HG03457 (cell line): ENCODE measurements around the gene CDH4.
"Not testable (repeated sequence)": the region's sequence is repeated elsewhere in the genome, so short reads cannot be mapped to it uniquely, and the experiment has no call there.

Source experiments
- ATAC-seq: cut with Tn5 transposase; IDR thresholded peaks from one replicate; pipeline ENCODE4 v1.9.1; 2021; ENCODE audit warnings: moderate number of reproducible peaks; ENCODE audit not compliant: unreplicated experiment

Gene CDH4

DNA sequence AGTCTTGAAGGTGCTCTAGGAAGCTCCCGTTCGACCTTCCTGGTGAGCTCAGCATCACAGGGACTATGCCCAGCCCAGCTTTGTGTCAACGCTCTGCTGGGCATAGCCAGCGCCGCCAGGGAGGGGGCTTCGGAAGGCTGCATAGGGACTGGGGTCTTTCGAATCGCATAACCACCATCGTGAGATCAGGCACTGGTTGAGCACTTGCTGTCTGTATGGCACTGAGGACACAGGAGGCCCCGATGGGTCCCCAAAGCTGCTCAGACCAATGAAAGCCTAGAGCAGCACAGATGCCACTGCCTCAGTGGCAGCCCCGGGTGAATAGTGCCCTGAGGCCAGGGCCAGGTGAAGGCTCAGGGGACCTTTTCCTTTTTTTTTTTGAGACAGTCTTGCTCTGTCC is 716.9 kb downstream of the CDH4 start:
- ATAC-seq: no peak

DNA sequence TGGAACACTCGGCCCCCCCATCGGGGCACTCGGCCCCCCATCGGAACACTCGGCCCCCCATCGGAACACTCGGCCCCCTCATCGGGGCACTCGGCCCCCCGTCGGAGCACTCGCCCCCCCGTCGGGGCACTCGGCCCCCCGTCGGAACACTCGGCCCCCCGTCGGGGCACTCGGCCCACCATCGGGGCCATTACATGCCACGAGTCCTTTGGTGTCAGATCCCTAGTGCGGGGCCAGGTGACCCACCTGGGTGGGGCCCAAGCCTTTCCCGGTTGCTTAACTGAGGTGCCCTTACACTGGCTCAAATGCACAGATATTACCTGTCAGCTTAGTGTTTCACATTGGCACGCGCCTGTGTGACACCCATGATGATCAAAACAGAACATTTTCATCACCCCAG is 717.7 kb downstream of the CDH4 start:
- ATAC-seq: no peak

DNA sequence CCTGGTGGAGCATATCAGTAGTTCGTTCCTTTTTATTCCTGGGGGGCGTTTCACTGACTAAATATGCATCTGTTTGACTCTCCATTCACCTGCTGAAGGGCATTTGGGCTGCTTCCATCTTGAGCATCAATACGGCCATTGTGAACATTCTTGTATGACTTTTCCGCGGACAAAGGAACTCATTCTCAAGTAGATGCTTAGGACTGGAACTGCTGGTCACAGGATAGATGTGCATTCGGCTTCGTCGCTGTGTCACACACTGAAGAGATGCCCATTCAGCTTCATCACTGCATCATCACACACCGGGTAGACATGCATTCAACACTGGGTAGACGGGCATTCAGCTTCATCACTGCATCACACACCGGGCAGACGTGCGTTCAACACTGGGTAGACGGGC is 718.3 kb downstream of the CDH4 start:
- no peak for ATAC-seq

DNA sequence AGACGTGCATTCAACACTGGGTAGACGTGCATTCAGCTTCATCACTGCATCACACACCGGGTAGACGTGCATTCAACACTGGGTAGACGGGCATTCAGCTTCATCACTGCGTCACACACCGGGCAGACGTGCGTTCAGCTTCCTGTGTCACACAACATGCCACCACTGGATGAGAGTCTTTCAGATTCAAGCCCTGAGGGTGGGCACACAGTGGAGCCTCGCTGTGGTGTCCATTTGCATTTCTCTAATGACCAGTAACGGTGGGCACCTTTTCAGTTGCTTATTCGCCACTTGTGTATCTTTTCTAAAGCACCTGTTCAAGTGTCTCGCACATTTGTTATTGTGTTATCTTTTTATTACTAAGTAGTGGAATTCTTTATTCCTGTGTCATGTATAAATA is 719.5 kb downstream of the CDH4 start:
- not testable (repeated sequence) for ATAC-seq

DNA sequence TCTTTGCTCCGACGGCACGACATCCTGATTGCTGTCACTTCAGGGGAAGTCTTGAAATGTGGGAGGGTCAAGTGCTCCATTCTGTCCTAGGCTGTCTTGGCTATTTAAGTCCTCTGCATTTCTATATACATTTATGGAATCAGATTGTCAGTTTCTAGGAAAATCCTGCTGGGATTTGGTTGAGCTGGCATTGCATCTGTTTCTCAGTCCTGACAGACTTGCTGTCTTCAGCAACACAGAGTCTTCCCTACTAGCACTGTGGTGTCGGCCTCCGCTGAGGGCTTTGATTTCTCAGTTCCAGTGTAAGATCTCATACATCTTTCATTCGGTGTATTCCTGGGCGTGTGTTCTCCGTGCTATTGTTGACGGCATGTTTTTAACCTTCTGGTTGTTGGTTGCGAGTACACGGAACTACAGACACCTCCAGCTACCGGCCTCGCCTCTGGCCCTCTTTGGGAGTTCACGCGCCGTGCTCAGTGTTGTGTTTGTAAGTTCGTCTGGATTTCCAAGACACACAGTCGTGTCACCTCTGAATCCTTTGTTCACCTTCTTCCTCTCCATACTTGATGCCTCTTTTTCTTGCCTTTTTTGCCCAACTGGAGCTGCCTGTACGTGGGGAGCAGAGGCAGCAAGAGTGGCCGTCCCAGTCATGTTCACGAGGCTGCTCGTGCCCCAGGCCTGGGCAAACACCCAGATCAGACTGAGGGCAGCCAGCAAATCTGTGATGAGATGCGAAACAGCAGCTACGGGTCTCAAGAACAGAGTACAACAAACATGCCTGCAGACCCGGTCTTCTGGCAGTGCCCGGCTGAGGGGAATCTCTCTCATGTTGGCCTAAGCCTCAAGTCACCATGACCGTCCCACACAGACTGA is 720.8 kb downstream of the CDH4 start:
- ATAC-seq: no peak

DNA sequence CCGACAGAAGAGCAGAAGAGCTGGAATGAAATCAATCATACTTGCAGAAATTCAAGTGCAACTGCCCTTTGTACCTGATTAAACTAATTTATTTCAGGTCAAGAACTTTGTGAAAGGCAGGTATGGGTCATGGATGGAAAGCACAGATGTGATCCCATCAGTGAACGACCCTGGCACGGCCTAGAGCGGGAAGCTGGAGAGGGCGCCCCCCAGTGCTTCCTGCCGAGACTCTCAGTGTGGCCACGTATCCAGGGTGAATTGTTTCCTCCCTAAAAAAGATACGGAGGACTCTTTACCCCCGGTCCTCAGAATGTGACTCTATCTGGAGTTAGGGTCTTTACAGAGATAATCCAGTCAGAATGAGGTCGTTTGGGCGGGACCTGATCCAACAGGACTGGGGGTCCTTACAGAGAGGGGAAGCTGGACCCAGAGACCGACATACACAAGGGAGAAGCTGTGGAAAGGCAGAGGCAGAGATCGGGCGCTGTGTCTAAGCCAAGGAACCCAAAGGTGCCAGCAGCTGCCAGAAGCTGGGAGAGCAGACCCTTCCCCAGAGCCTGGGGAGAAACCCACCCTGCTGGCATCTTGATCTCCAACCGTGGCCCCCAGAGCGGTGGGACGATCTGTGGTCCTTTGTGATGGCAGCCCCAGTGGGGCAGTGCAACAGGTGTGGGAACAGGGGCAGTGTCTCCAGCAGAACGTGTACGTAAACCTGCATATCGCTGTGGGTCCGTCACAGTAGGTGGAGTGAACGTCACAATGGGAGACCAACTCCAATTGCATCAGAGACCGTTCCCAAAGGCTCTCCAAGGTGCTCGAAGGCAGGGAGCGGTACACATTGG is 721.7 kb downstream of the CDH4 start:
- no peak for ATAC-seq

DNA sequence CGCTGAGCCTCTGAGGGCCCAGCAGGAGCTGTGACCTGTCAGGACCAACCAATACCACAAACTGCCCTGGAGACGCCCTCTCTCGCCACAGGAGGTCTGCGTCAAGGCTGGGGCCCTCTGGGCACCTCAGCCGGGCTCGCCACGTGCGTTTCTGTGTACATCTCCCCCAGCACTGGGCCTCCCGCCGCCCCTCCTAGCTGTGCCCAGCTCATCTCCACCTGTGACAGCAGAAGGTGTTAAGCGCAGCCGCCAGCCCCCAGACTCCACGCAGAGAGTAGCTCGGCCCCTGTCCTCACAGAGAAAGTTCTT is 722.2 kb downstream of the CDH4 start:
- no peak for ATAC-seq

DNA sequence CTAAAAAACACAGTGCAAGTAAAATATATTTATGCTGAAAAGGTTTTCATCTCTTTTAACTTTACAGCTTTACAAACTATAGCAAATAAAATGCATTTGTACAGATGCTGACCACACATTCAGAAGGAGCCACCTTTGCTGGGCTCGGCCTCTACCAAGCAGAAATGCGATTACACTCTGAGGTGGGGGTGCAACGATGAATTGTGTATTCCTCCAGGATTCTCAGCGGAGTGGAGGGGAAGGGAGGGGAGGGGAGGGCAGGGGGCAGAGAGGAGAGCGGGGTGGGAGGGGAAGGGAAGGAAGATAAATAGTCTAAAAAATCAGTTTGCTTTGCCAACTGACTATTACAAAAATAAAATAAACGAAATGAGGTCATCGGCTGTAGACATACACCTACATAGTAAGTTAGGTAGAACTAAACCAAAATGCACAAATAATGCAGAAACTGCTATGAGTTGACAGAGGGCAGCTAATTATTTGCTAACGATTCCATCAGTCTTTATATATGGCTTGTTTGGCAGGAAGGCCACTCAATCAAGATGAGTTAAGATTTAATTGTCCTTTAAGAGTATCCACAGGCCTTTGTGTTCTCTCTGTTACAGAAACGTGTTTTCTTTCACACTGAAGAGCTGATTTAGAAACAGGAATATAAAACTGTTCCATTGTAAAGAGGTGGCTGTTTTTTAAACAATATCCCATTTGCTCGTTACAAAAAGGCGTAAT is 723.5 kb downstream of the CDH4 start:
- no peak for ATAC-seq

DNA sequence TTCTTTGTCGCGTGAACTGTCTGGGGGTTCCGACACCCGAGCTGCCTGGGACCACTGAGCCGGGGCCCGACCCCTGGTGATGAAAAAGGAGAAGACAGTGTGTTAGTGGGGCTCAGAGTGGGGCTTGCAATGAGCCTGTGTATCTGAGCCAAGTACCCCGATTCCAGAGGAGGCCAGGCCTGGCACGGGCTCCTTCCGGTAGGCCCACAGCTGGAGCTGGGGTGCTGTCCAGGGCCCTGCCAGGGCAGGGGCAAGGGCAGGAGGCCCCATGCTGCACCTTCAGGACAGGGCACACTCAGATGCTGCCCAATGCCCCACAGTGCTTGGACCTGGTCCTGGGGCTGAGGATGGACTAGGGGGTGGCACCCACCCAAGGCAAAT is 724.2 kb downstream of the CDH4 start:
- no peak for ATAC-seq

DNA sequence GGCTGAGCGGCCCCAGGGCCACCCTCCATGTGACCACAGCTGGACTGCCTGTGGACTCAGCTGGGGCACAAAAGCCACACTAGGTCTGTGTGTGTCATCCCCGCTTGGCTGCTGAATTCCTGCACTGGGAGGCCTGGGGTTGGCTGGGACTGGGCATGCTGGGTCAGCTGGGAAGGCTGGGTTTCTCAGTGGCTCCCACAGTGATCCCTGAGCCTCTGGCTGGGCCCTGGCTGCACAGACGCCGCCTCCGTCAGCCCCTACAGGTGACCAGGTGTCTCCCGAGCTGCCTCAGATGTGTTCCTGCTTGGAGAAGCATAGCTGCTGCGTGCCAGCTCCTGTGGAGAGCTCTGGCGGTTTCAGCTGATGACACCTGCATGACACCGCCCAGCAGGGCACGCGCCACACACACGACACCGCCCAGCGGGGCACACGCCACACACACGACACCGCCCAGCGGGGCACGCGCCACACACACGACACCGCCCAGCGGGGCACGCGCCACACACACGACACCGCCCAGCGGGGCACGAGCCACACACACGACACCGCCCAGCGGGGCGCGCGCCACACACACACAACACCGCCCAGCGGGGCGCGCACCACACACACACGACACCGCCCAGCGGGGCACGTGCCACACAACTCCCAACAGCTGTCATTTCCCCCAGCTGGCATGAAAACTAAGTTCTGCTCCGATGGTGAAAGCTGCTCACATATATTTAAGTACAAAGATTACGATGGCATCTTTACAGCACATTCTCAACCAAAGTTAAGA is 724.8 kb downstream of the CDH4 start:
- no peak for ATAC-seq

DNA sequence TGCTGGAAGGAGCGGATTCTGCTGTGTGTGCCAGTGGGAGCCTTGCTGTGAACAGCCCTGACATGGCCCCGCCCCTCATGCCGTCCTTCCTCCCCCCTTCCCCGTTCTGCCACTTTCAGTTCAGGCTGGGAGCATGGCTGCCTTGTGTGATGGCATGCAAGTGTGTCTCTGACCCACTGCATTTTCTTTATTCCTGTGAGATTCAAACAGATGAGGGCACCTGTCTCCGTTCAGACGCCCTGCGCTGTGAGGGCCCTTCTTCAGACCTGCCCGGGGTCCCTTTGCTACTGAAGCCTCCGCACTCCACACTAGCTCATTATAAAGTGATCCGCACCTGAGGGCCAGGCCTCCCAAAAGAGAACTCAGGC is 725.3 kb downstream of the CDH4 start:
- no peak for ATAC-seq

DNA sequence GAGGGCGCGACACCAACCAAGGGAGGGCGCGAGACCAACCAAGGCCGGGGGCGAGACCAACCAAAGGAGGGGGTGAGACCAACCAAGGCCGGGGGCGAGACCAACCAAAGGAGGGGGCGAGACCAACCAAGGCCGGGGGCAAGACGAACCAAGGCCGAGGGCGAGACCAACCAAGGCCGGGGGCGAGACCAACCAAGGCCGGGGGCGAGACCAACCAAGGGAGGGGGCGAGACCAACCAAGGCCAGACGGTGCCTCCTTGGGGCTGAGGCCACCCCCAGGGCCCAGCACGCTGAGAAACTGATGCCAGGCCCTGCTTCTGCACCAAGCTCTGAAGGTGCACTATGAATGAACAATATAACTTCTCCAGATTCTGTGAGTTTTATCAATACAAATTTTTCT is 726.4 kb downstream of the CDH4 start:
- no peak for ATAC-seq

DNA sequence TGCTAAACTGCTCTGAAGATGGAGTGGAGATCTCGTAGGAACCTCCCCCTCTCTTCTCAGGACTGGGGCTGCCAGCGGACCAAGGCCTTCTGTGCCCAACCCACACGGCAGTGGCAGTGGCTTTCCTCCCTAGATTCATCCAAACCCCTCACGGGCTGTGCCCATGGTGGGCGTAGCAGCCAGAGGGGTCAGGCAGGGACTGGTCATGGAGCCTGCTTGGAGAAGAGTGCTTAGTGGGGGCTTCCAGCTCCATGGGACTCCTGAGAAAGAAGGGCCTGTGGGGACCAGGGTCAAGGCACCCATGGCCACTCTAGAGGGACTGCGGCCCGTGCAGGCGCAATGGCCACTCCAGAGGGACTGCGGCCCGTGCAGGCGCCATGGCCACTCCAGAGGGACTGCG is 727.0 kb downstream of the CDH4 start:
- no peak for ATAC-seq

DNA sequence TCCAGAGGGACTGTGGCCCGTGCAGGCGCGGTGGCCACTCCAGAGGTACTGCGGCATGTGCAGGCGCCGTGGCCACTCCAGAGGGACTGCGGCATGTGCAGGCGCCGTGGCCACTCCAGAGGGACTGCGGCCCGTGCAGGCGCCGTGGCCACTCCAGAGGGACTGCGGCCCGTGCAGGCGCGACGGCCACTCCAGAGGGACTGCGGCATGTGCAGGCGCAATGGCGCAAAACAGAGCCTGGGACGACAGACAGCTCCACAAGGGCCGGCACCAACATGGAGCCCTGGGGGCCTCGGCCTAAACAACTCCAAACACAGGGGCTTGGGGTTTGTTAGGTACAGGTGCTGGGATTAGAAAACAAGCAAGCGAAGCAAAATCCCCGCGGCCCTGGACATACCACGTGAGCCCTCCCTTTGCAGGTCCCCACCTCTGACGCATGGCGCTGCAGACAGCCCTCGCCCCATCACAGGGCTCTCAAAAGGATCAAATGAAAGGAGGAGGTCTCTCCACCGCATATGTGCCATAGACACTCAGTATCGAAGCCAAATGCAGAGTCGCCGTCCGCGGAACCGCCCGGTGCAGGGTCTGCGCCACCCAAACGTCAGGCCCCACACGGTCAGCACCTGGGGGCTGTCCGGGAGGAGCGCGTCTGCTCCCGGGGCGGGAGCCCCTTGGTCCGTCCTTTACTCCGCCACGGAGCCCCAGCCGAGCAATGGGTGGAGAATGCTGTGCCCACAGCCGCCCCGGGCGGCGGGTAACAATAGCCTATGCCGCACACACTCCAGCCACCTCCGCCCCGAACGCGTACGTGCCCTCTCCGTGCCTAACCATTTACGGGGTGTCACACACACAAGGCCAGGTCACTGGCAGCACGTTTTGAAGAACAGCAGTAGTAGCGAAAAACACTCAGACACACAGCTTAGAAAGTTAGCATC is 727.9 kb downstream of the CDH4 start:
- ATAC-seq: no peak

DNA sequence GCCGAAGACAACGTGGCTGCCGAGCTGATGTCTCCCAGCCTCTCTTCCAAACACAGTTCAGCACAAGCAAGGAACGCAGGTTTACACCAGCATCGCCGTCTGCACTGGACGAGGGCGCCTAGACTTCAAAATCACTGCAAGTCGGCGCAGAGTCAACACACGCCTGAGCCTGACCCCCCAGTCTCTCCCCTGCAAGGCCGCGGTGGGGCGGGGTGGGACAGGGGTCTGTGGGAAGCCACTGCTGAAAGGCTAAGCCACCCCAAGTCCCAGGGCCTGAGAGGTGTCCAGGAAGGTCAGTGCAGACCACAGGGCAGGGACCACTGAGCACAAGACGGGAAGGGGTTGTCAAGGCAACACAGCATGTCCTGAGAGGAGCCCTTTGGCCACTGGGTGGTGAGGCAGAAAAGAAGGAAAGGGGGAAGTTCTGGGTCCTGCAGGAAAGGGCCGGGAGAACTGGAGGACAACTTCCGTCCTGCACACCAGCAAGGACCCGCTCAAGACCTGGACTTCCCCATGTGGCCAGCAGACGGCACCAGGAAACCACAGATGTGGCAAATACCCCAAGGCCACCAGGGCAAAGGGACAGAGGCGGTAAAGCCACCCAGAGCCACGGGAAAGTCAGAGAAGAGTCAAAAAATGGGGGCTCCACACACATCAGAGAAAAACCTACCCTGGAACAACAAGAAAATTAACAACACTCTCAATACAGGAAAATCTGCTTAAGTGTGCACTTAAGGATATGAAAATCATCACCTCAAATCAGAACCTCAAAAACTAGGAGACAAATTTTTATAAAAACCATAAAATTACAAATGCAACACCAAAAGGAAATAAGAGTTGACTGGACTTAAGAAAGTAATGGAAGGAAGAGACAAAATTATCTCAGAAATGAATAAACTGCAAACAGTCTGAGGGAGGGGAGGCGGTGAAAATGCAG is 728.9 kb downstream of the CDH4 start:
- ATAC-seq: no peak

DNA sequence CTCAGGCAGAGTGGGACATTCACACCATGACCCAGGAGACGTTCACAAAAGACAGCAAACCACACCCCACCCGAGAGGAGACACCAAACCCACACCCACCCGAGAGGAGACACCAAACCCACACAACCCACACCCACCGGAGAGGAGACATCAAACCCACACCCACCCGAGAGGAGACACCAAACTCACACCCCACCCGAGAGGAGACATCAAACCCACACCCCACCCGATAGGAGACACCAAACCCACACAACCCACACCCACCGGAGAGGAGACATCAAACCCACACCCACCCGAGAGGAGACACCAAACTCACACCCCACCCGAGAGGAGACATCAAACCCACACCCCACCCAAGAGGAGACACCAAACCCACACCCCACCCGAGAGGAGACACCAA is 729.6 kb downstream of the CDH4 start:
- not testable (repeated sequence) for ATAC-seq

DNA sequence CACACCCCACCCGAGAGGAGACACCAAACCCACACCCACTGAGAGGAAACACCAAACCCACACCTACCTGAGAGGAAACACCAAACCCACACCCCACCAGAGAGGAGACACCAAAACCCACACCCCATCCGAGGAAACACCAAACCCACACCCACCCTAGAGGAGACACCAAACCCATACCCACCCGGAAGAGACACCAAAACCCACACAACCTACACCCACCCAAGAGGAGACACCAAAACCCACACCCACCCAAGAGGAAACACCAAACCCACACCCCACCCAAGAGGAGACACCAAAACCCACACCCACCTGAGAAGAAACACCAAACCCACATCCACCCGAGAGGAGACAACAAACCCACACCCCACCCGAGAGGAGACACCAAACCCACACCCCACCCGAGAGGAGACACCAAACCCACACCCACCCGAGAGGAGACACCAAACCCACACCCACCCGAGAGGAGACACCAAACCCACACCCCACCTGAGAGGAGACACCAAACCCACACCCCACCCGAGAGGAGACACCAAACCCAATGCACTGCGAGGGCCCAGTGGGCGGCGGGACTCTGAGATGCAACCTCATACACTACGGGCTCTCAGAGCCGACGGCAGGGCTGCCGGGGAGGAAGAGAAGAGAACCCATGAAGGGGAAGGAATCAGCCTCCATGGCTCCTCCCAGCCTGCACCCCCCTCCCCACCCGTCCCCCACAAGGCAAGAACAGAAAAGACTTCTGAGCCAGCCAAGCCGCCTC is 730.3 kb downstream of the CDH4 start:
- ATAC-seq: no peak

DNA sequence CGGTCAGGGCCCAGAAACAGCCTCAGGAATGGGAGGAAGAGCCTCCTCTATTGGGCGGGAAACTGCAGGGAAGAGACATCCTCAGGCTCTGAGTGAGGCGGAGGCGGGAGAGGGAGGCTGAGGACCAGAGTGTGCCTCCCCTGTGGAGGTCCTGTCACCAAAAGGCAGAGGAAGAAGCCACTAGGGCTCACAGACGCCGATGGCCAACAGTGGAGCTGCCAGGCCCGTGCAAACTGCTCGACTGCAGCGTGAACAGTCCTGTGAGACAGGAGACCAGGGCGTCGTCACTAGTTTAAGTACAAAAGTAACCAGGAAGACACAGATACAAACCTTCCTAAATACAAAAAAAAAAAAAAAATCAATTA is 730.9 kb downstream of the CDH4 start:
- ATAC-seq: no peak
